MM.1S (cell line): Measurements from ENCODE around the gene AAR2.

ENCODE experiments used
- DNase-seq: peaks from one replicate; pipeline ENCODE4 v3.0.0-alpha.2; 2015
- H2AFZ ChIP-seq: fragments of 300-600 bp; sonication (generic); 2 replicates; pipeline ENCODE4 v1.6.0; 2016; ENCODE audit warnings: antibody characterized with exemption, low read length
- H3F3A ChIP-seq: fragments of 300-600 bp; sonication (generic); 2 replicates; pipeline ENCODE4 v1.6.1; 2016; ENCODE audit warnings: mild to moderate bottlenecking, antibody characterized with exemption, low read length, moderate library complexity, mixed read lengths; ENCODE audit not compliant: insufficient read depth
- H3K27ac ChIP-seq: fragments of 300-600 bp; sonication (generic); 2 replicates; pipeline ENCODE4 v1.5.1; 2016; ENCODE audit warnings: mild to moderate bottlenecking, low read length
- H3K27me3 ChIP-seq: fragments of 300-600 bp; sonication (generic); replicated peaks from 2 replicates; pipeline ENCODE4 v1.6.0; 2016; ENCODE audit warnings: low read length; ENCODE audit not compliant: insufficient read depth
- H3K36me3 ChIP-seq: fragments of 300-600 bp; sonication (generic); replicated peaks from 2 replicates; pipeline ENCODE4 v1.6.1; 2016; ENCODE audit warnings: mild to moderate bottlenecking, low read length, mixed read lengths; ENCODE audit not compliant: insufficient read depth
- H3K4me1 ChIP-seq: fragments of 300-600 bp; sonication (generic); 2 replicates; pipeline ENCODE4 v1.6.1; 2016; ENCODE audit warnings: low read length, mixed read lengths
- H3K4me2 ChIP-seq: fragments of 300-600 bp; sonication (generic); 2 replicates; pipeline ENCODE4 v1.6.0; 2016; ENCODE audit warnings: low read depth, low read length
- H3K4me3 ChIP-seq: fragments of 300-600 bp; sonication (generic); 2 replicates; pipeline ENCODE4 v1.5.1; 2016; ENCODE audit warnings: low read length, mixed read lengths
- H3K79me2 ChIP-seq: fragments of 300-600 bp; sonication (generic); 2 replicates; pipeline ENCODE4 v1.6.1; 2016; ENCODE audit warnings: mixed run types, low read length, mixed read lengths
- H3K9ac ChIP-seq: fragments of 300-600 bp; sonication (generic); 2 replicates; pipeline ENCODE4 v1.6.1; 2016; ENCODE audit warnings: low read length, mixed read lengths
- H3K9me2 ChIP-seq: fragments of 300-600 bp; sonication (generic); replicated peaks from 2 replicates; pipeline ENCODE4 v1.6.1; 2016; ENCODE audit warnings: mild to moderate bottlenecking, low read length, mixed read lengths; ENCODE audit not compliant: insufficient read depth
- H3K9me3 ChIP-seq: fragments of 300-600 bp; sonication (generic); replicated peaks from 2 replicates; pipeline ENCODE4 v1.6.1; 2016; ENCODE audit warnings: mild to moderate bottlenecking, low read length, mixed read lengths; ENCODE audit not compliant: insufficient read depth
- H4K20me1 ChIP-seq: fragments of 300-600 bp; sonication (generic); 2 replicates; pipeline ENCODE4 v1.6.1; 2016; ENCODE audit warnings: mild to moderate bottlenecking, low read length, moderate library complexity, mixed read lengths; ENCODE audit not compliant: insufficient read depth
- CTCF ChIP-seq: fragments of 300-600 bp; sonication (generic); IDR thresholded peaks from 2 replicates; pipeline ENCODE4 v1.5.1; 2016; ENCODE audit warnings: antibody characterized with exemption, low read length, mixed read lengths
- EZH2 ChIP-seq: fragments of 300-600 bp; sonication (generic); optimal IDR thresholded peaks from 2 replicates; pipeline ENCODE3; 2017; ENCODE audit warnings: low read depth, mild to moderate bottlenecking, antibody characterized with exemption, low read length, mixed read lengths
- EZH2phosphoT487 ChIP-seq: fragments of 300-600 bp; sonication (generic); IDR thresholded peaks from 2 replicates; pipeline ENCODE4 v1.6.1; 2018; ENCODE audit warnings: antibody characterized with exemption, low read length

The AAR2 gene

DNA sequence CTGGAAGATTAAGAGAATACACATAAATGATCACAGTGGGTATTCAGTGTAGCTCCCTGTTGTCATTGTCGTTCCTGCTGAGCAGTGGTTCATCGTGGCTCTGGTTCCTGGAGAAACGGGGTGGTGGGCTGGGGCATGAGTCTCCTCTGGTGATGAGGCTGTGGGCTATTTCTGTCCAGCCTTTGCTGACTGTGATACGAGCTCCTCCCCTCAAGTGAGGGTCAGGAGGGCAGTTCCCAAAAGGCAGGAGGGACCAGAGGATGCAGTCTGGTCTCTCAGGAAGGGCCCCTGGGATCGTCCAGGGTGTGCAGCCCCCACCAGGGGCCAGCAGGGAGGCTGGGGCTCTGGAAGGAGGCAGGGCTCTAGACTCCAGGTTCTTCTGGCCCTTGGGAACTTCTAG is 38.7 kb downstream of the AAR2 start:
- no peaks in the 10 kb centered on the region for H3F3A ChIP-seq
- H3K4me2 ChIP-seq, result no peak overlapping the region
- no peaks in the 10 kb centered on the region for H4K20me1 ChIP-seq

DNA sequence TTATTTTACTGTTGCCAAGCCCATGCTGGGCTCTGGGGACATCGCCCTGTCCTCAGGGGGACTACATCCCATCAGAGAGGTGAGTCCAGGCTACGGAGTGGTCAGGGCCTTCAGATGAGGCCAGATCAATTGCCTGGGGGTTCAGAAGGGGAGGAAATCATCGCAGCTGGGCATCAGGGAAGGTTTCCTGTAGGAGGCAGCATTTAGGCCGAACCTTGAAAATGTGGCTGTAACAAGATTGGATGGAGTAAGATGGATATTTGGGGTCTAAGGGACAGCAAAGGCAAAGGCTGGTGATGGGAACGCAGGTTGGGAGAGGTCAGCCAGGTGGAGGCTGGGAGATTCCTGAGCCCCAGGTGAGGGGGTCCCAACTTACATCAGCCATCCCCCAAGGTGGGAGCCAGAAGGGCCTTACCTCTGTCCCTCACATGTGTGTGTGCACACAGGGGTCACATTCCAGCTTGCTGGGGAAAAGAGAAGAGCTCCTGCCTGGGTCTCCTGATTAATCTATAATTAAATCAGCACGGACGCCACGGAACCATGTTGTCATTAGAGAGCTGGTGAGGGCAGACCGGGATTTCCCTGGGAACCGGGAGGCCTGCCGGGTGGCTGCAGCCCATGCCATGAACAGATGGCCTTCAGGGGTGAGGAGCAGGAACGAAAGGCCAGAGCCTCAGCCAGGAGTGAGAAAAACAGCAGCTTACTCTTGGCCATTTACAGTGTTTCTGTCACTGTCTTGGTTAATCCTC is 39.3 kb downstream of the AAR2 start:
- Histone ChIP-seq H3K9ac (no peak overlapping the region), H3K9me3 (no peaks in the 10 kb centered on the region), H3F3A (no peaks in the 10 kb centered on the region), H3K4me3 (no peak overlapping the region), H3K27ac (no peak overlapping the region), H3K4me2 (no peak overlapping the region), H3K36me3 (no peaks in the 10 kb centered on the region), H3K4me1 (no peaks in the 10 kb centered on the region), H3K79me2 (no peaks in the 10 kb centered on the region), H2AFZ (no peak overlapping the region), H3K9me2 (no peaks in the 10 kb centered on the region), H4K20me1 (no peaks in the 10 kb centered on the region), H3K27me3 (peaks cover 26% of the 10 kb centered on the region)
- TF ChIP-seq EZH2phosphoT487 (no peak), CTCF (no peak), EZH2 (no peak)
- no peak for DNase-seq

More for the DNA sequence above, 38.7 kb downstream of the AAR2 start:
- H3K27ac ChIP-seq, result no peak overlapping the region
- H3K9ac ChIP-seq, result no peak overlapping the region
- no peak for DNase-seq
- no peaks in the 10 kb centered on the region for H3K9me3 ChIP-seq
- no peaks in the 10 kb centered on the region for H3K4me1 ChIP-seq
- no peaks in the 10 kb centered on the region for H3K79me2 ChIP-seq
- H2AFZ ChIP-seq, result no peak overlapping the region
- no peaks in the 10 kb centered on the region for H3K36me3 ChIP-seq
- no peak overlapping the region for H3K4me3 ChIP-seq
- no peaks in the 10 kb centered on the region for H3K9me2 ChIP-seq
- peaks cover 26% of the 10 kb centered on the region for H3K27me3 ChIP-seq
- no peak for TF ChIP-seq EZH2

DNA sequence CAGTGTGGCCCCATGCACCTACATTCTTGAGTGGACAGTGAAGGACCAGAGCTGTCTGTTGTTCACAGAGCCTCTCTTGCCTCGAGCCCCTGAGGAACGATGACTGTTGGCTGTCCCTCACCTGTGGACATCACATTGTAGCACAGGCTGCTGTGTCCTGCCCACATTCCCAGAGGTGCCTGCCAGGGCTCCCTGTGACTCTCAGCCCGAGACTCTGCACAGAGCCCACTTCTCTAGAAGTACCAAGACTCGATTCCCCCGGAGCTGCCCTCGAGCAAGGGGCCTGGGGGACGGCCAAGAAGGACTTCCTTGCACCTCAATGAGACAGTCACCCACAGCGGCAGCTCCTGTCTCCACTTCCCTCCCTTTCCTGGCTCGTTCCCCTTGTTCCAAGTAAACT is 41.3 kb downstream of the AAR2 start:
- no peaks in the 10 kb centered on the region for H3K9me3 ChIP-seq
- no peaks in the 10 kb centered on the region for H3K9me2 ChIP-seq
- H2AFZ ChIP-seq, result no peak overlapping the region
- no peak overlapping the region for H3K4me2 ChIP-seq
- H4K20me1 ChIP-seq, result no peaks in the 10 kb centered on the region
- peaks cover 26% of the 10 kb centered on the region for H3K27me3 ChIP-seq
- TF ChIP-seq EZH2 (no peak), CTCF (no peak), EZH2phosphoT487 (no peak)
- no peaks in the 10 kb centered on the region for H3K36me3 ChIP-seq
- DNase-seq, result no peak
- no peaks in the 10 kb centered on the region for H3K79me2 ChIP-seq
- no peak overlapping the region for H3K4me3 ChIP-seq
- H3K9ac ChIP-seq, result no peak overlapping the region
- no peaks in the 10 kb centered on the region for H3K4me1 ChIP-seq
- no peak overlapping the region for H3K27ac ChIP-seq
- H3F3A ChIP-seq, result no peaks in the 10 kb centered on the region

DNA sequence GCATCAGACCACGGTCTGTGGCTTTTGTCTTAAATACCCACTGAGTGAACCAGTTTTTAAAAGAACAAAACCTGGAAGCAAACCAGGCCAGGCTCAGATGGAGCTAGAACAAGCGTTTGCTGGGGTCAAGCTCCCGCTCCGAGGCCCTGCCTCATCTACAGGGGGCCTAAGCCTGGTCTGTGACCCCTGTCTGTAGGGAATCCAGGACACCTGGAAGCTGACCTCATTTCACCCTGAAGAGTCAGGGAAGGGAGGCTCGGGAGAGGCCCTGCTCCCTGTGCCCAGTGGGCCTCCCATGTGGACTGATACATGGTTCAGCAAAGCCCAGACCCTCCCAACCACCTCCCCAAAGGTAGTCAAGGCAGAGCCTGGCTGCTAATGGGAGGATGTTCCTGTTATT is 43.1 kb downstream of the AAR2 start:
- H3K4me3 ChIP-seq, result no peak overlapping the region
- H3K9me2 ChIP-seq, result no peaks in the 10 kb centered on the region
- no peaks in the 10 kb centered on the region for H4K20me1 ChIP-seq
- H3K4me1 ChIP-seq, result no peaks in the 10 kb centered on the region
- H3K27ac ChIP-seq, result no peak overlapping the region
- no peaks in the 10 kb centered on the region for H3K9me3 ChIP-seq
- no peak overlapping the region for H3K9ac ChIP-seq
- no peaks in the 10 kb centered on the region for H3K36me3 ChIP-seq
- no peak for TF ChIP-seq CTCF
- TF ChIP-seq EZH2phosphoT487, result no peak
- no peaks in the 10 kb centered on the region for H3F3A ChIP-seq
- DNase-seq, result no peak
- H3K4me2 ChIP-seq, result no peak overlapping the region
- no peaks in the 10 kb centered on the region for H3K79me2 ChIP-seq
- H2AFZ ChIP-seq, result no peak overlapping the region
- H3K27me3 ChIP-seq, result peaks cover 16% of the 10 kb centered on the region
